Measurements from ENCODE around the gene SLC38A8.

DNA sequence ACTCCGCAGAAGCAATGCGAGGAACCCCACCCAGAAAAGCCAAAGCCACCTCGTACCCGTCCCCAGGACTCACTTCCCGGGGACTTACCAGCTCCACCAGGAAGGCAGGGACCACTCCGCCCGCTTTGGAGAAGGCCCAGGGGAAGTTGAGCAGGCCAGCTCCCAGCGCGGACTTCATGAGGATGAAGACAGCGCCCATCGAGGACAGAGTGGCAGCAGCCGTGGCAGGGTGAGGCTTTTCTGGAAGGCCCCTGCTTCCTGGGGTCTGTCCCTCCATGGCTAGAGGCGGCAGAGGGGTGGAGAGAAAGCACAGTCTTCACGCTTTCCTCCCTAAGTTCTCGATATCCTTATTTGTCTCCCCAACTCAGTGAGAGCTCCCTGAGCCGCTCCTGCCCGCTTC, 714 bp downstream of the SLC38A8 start:
- TF ChIP-seq, protein P1, sequence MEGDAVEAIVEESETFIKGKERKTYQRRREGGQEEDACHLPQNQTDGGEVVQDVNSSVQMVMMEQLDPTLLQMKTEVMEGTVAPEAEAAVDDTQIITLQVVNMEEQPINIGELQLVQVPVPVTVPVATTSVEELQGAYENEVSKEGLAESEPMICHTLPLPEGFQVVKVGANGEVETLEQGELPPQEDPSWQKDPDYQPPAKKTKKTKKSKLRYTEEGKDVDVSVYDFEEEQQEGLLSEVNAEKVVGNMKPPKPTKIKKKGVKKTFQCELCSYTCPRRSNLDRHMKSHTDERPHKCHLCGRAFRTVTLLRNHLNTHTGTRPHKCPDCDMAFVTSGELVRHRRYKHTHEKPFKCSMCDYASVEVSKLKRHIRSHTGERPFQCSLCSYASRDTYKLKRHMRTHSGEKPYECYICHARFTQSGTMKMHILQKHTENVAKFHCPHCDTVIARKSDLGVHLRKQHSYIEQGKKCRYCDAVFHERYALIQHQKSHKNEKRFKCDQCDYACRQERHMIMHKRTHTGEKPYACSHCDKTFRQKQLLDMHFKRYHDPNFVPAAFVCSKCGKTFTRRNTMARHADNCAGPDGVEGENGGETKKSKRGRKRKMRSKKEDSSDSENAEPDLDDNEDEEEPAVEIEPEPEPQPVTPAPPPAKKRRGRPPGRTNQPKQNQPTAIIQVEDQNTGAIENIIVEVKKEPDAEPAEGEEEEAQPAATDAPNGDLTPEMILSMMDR (conservative IDR thresholded peaks at IDR 0.05; ENCODE audit: low read length): no peak
- TF ChIP-seq EZH2phosphoT487 (IDR thresholded peaks at IDR 0.05; ENCODE audit: borderline replicate concordance, low read depth, low read length): no peak

Measured in OCI-LY7 (cell line).